IMR-90 (cell line): ENCODE data around the gene TEX14. TPM values are rescaled to one million over a fixed set of nuclear protein-coding genes. Genes with fewer than 3 reads are reported as not detected.
A peak's percentile ranks its signal among the peaks of the same experiment; 100 is the strongest.

Source experiments
- ATAC-seq: fragments of 200-7000 bp; cut with Tn5 transposase; 2 replicates; pipeline ENCODE4 v1.9.1; 2020; ENCODE audit warnings: low read depth, mild to moderate bottlenecking, moderate library complexity
- BruUV-seq: library from RNA; stranded (reverse); fragments of 400-500 nt; replicated peaks from 2 replicates; lab custom pipeline; 2021; lab: Mats Ljungman, UMichigan
- CTCF ChIA-PET: fragments of 300-600 bp; formaldehyde crosslinking; extraction: SDS; loops from one replicate; lab custom pipeline; 2021; ENCODE audit warnings: antibody characterized with exemption; lab: Yijun Ruan, JAX
- POLR2A ChIA-PET: fragments of 300-600 bp; sonication (Branson Sonifier 250); formaldehyde crosslinking; loops from one replicate; lab custom pipeline; 2022; ENCODE audit warnings: antibody characterized with exemption; ENCODE audit not compliant: unreplicated experiment; lab: Charles Lee
- DNase-seq: peaks from one replicate; pipeline ENCODE4 v3.0.0; 2013
- H2AFZ ChIP-seq: replicated peaks from 2 replicates; pipeline ENCODE3; 2013; ENCODE audit warnings: low read length, mild to moderate bottlenecking; ENCODE audit not compliant: poor library complexity
- H2AK5ac ChIP-seq: 2 replicates; pipeline ENCODE4 v1.6.1; 2013; ENCODE audit warnings: low read depth, low read length, inconsistent platforms
- H2AK9ac ChIP-seq: replicated peaks from 2 replicates; pipeline ENCODE3; 2013; ENCODE audit warnings: mild to moderate bottlenecking, low read depth, low read length, moderate library complexity; ENCODE audit not compliant: poor library complexity
- H2BK120ac ChIP-seq: 2 replicates; pipeline ENCODE4 v1.6.1; 2013; ENCODE audit warnings: low read depth, low read length, inconsistent platforms
- H2BK15ac ChIP-seq: 3 replicates; pipeline ENCODE4 v1.6.1; 2013; ENCODE audit warnings: low read depth, low read length, inconsistent platforms
- H2BK20ac ChIP-seq: 2 replicates; pipeline ENCODE4 v1.6.1; 2013; ENCODE audit warnings: low read depth, mild to moderate bottlenecking, inconsistent platforms, low read length, moderate library complexity
- H2BK5ac ChIP-seq: 2 replicates; pipeline ENCODE4 v1.6.1; 2013; ENCODE audit warnings: mild to moderate bottlenecking, low read depth, low read length, inconsistent platforms; ENCODE audit not compliant: poor library complexity, severe bottlenecking
- H3K14ac ChIP-seq: replicated peaks from 2 replicates; pipeline ENCODE4 v1.6.1; 2013; ENCODE audit warnings: low read depth, low read length, inconsistent platforms
- H3K18ac ChIP-seq: 2 replicates; pipeline ENCODE4 v1.6.1; 2013; ENCODE audit warnings: low read depth, low read length, control low read depth
- H3K23ac ChIP-seq: 2 replicates; pipeline ENCODE4 v1.6.1; 2013; ENCODE audit warnings: low read depth, low read length, inconsistent platforms
- H3K27ac ChIP-seq: 2 replicates; pipeline ENCODE4 v1.5.1; 2013; ENCODE audit warnings: mild to moderate bottlenecking, control low read depth, low read length; ENCODE audit not compliant: insufficient read depth
- H3K27me3 ChIP-seq: 2 replicates; pipeline ENCODE4 v1.6.1; 2013; ENCODE audit warnings: low read length; ENCODE audit not compliant: control insufficient read depth, insufficient read depth
- H3K36me3 ChIP-seq: 2 replicates; pipeline ENCODE4 v1.6.1; 2013; ENCODE audit warnings: low read length, mixed read lengths; ENCODE audit not compliant: control insufficient read depth, insufficient read depth
- H3K4ac ChIP-seq: 2 replicates; pipeline ENCODE4 v1.6.1; 2013; ENCODE audit warnings: low read depth, low read length, inconsistent platforms
- H3K4me1 ChIP-seq: 2 replicates; pipeline ENCODE4 v1.6.1; 2013; ENCODE audit warnings: low read length, mixed read lengths; ENCODE audit not compliant: control insufficient read depth, insufficient read depth
- H3K4me2 ChIP-seq: 2 replicates; pipeline ENCODE4 v1.6.1; 2013; ENCODE audit warnings: low read depth, mild to moderate bottlenecking, control low read depth, low read length, moderate library complexity
- H3K4me3 ChIP-seq: 2 replicates; pipeline ENCODE4 v1.5.1; 2013; ENCODE audit warnings: low read depth, mild to moderate bottlenecking, control low read depth, low read length, moderate library complexity; ENCODE audit not compliant: insufficient read depth
- H3K56ac ChIP-seq: 2 replicates; pipeline ENCODE4 v1.6.1; 2013; ENCODE audit warnings: low read length, inconsistent platforms; ENCODE audit not compliant: insufficient read depth; ENCODE audit errors: extremely low read depth
- H3K79me1 ChIP-seq, 2 experiments: 2 replicates each; pipeline ENCODE4 v1.6.1; 2013; ENCODE audit warnings: low read length in 2 of 2, inconsistent platforms in 1 of 2, low read depth in 1 of 2
- H3K9ac ChIP-seq: 2 replicates; pipeline ENCODE4 v1.6.1; 2013; ENCODE audit warnings: low read depth, low read length, control low read depth
- H3K9me1 ChIP-seq: 2 replicates; pipeline ENCODE4 v1.6.1; 2013; ENCODE audit warnings: low read length, inconsistent platforms; ENCODE audit not compliant: insufficient read depth
- H3K9me3 ChIP-seq: 2 replicates; pipeline ENCODE4 v1.6.1; 2013; ENCODE audit warnings: low read length; ENCODE audit not compliant: control insufficient read depth, insufficient read depth
- H4K20me1 ChIP-seq: 2 replicates; pipeline ENCODE4 v1.6.1; 2013; ENCODE audit warnings: low read length, inconsistent platforms; ENCODE audit not compliant: insufficient read depth
- H4K5ac ChIP-seq: 2 replicates; pipeline ENCODE4 v1.6.1; 2013; ENCODE audit warnings: mild to moderate bottlenecking, low read depth, low read length, control low read depth
- H4K8ac ChIP-seq, 2 experiments: 2 replicates each; pipeline ENCODE4 v1.6.1; 2013; ENCODE audit warnings: low read depth in 2 of 2, low read length in 2 of 2, control low read depth in 1 of 2, inconsistent platforms in 1 of 2
- H4K91ac ChIP-seq: 2 replicates; pipeline ENCODE4 v1.6.1; 2013; ENCODE audit warnings: low read depth, low read length, inconsistent platforms; ENCODE audit not compliant: insufficient read depth
- CEBPB ChIP-seq: IDR thresholded peaks from 2 replicates; pipeline ENCODE4 v1.6.1; 2012; ENCODE audit warnings: low read depth, low read length, improper control_type of control experiment
- CTCF ChIP-seq: conservative IDR thresholded peaks from 2 replicates; pipeline ENCODE4 v1.5.1; 2012; ENCODE audit warnings: mild to moderate bottlenecking, low read depth, low read length, improper control_type of control experiment
- ELK1 ChIP-seq: fragments of 150-350 bp; IDR thresholded peaks from 2 replicates; pipeline ENCODE4 v1.6.1; 2016; ENCODE audit warnings: low read depth, mild to moderate bottlenecking, low read length, moderate library complexity, borderline replicate concordance
- FOS ChIP-seq: fragments of 150-350 bp; IDR thresholded peaks from 2 replicates; pipeline ENCODE4 v1.6.1; 2016; ENCODE audit warnings: low read depth, low read length
- MAZ ChIP-seq: IDR thresholded peaks from 2 replicates; pipeline ENCODE4 v1.6.1; 2012; ENCODE audit warnings: low read depth, mild to moderate bottlenecking, low read length, improper control_type of control experiment, moderate library complexity, borderline replicate concordance
- POLR2A ChIP-seq: IDR thresholded peaks from 2 replicates; pipeline ENCODE4 v1.6.1; 2012; ENCODE audit warnings: mild to moderate bottlenecking, low read depth, low read length
- RAD21 ChIP-seq: IDR thresholded peaks from 2 replicates; pipeline ENCODE4 v1.6.1; 2012; ENCODE audit warnings: low read length, improper control_type of control experiment
- RCOR1 ChIP-seq: IDR thresholded peaks from 2 replicates; pipeline ENCODE4 v1.6.1; 2012; ENCODE audit warnings: mild to moderate bottlenecking, low read length, improper control_type of control experiment; ENCODE audit not compliant: insufficient replicate concordance
- SMC3 ChIP-seq: fragments of 150-350 bp; IDR thresholded peaks from 2 replicates; pipeline ENCODE4 v1.6.1; 2016; ENCODE audit warnings: low read depth, mild to moderate bottlenecking, antibody characterized with exemption, low read length, moderate library complexity
- WGBS, 2 experiments: methylation state at CpG; one replicate each; pipeline versions ENCODE4 v1.1.5 to v1.1.7; 2013; ENCODE audit warnings: missing lambda C conversion rate in 2 of 2; ENCODE audit not compliant: insufficient read length in 1 of 2; ENCODE audit errors: extremely low coverage in 2 of 2; 5-methylcytosine and 5-hydroxymethylcytosine counted together
- dilution Hi-C: fragments of 300-500 bp; cut with HindIII; formaldehyde crosslinking; loops from one replicate; pipeline ENCODE4 v1.14.3; 2018; ENCODE audit warnings: low sequenced_read_pairs; ENCODE audit not compliant: unreplicated experiment
- in situ Hi-C: fragments of 300-500 bp; cut with MboI; formaldehyde crosslinking; loops from 3 replicates; pipeline ENCODE4 v1.14.3; 2019; ENCODE audit warnings: low sequenced_read_pairs, inconsistent platforms, mixed read lengths
- intact Hi-C: fragments of 100-400 bp; cut with micrococcal nuclease; formaldehyde crosslinking; loops from 2 replicates; pipeline ENCODE4 v1.10.0; 2022
- polyA plus RNA-seq, 3 experiments: library from polyadenylated mRNA; depleted of rRNA; stranded (reverse); fragments of >200 nt; gene quantifications; 2 replicates each; pipeline ENCODE4 v1.2.3, GENCODE V29; 2012; ENCODE audit warnings: low replicate concordance in 1 of 3
- total RNA-seq: library from RNA; depleted of rRNA; stranded (reverse); fragments of >200 nt; gene quantifications from 2 replicates; pipeline ENCODE4 v1.2.3, GENCODE V29; 2012
- TF ChIP-seq, protein P1 (sequence below): fragments of 150-350 bp; IDR thresholded peaks from 2 replicates; pipeline ENCODE4 v1.6.1; 2017; ENCODE audit warnings: mild to moderate bottlenecking, antibody characterized with exemption, low read length, low read depth

The TEX14 gene
- total and polyA plus RNA-seq, 2 of the 4 experiments (the other 2 are of a cell fraction) = not detected

DNA sequence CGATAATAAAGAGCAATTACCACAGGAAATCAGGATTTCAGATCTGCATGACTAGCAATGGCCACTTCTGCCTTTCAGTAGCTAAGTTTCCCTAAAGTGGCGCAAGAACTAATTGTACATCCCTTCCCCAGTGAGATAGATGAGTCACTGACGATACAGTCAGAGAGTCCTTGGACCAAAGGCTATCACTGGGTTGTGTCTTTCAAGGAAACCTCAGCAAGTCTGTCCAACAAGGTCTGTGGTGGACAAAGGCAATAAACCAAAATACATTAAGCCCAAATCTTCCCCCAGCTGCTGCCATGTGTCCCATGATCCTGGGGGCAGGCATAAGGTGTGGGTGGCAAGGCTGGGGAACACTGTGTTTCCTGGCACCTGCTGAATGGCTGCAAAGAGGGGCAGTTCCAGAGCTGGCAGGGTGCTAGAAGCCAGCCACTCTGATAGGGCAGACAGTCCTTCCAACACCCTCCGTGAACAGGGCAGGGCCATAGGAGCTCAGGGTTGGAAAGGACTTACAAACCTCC lies 156.9 kb downstream of the TEX14 start:
- DNase-seq (peak; percentile 61), ATAC-seq (peak; percentile 21; the same call in 1 of the 2 replicates)
- no peak overlapping the region; the same call in 1 of the 2 replicates for H2AK5ac ChIP-seq
- no peak overlapping the region for H4K8ac ChIP-seq
- H2BK5ac ChIP-seq = no peak overlapping the region
- in situ Hi-C loops (no loop called here), intact Hi-C loops (no loop called here), dilution Hi-C loops (no loop called here)
- H3K56ac ChIP-seq = no peak overlapping the region
- no peak overlapping the region; the same call in 1 of the 2 replicates for H4K91ac ChIP-seq
- H2BK120ac ChIP-seq = no peak overlapping the region
- peaks cover 5% of the 10 kb centered on the region; the same call in 1 of the 2 replicates for H3K4me1 ChIP-seq
- H3K4me3 ChIP-seq = no peak overlapping the region
- H3K4ac ChIP-seq = no peak overlapping the region
- no peak overlapping the region for H2BK15ac ChIP-seq
- H3K4me2 ChIP-seq = no peak overlapping the region
- peaks cover 6% of the 10 kb centered on the region; the same call in 1 of the 2 replicates for H3K9me1 ChIP-seq
- ChIA-PET CTCF (no interaction called here), POLR2A (no interaction called here)
- TF ChIP-seq CTCF (no peak), RAD21 (no peak), CEBPB (peak; percentile 92), ELK1 (no peak), MAZ (no peak), POLR2A (no peak), RCOR1 (no peak), SMC3 (no peak), FOS (peak; percentile 65)
- TF ChIP-seq, protein P1, sequence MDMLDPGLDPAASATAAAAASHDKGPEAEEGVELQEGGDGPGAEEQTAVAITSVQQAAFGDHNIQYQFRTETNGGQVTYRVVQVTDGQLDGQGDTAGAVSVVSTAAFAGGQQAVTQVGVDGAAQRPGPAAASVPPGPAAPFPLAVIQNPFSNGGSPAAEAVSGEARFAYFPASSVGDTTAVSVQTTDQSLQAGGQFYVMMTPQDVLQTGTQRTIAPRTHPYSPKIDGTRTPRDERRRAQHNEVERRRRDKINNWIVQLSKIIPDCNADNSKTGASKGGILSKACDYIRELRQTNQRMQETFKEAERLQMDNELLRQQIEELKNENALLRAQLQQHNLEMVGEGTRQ = no peak
- H2AFZ ChIP-seq = peak overlapping the region; percentile 48
- peaks cover 22% of the 10 kb centered on the region for H3K27me3 ChIP-seq
- no CpG with 5 or more reads among the region's 4 CpGs for WGBS, 2 experiments
- no peak overlapping the region for H3K18ac ChIP-seq
- H3K36me3 ChIP-seq = no peaks in the 10 kb centered on the region
- no peak overlapping the region for H3K27ac ChIP-seq
- H4K20me1 ChIP-seq = no peaks in the 10 kb centered on the region
- H4K5ac ChIP-seq = no peak overlapping the region
- no peak overlapping the region for H2BK20ac ChIP-seq
- no peak overlapping the region for H3K23ac ChIP-seq
- BruUV-seq = no TSS peak
- no peak overlapping the region for H2AK9ac ChIP-seq
- H3K14ac ChIP-seq = no peak overlapping the region
- H3K79me1 ChIP-seq = no peaks in the 10 kb centered on the region
- H3K9me3 ChIP-seq = no peaks in the 10 kb centered on the region
- H3K9ac ChIP-seq = no peak overlapping the region
